CD4-positive, alpha-beta T cell (primary cell): ENCODE results near the gene CA11. TPM values are rescaled to one million over a fixed set of nuclear protein-coding genes. Genes with fewer than 3 reads are reported as not detected.

Experiments used
- ATAC-seq: fragments of 200-7000 bp; cut with Tn5 transposase; one replicate; pipeline ENCODE4 v1.10.0; 2022; ENCODE audit warnings: mild to moderate bottlenecking; ENCODE audit not compliant: poor library complexity
- CTCF ChIA-PET: fragments of 350-600 bp; sonication (Branson Sonifier 250); formaldehyde crosslinking; loops from one replicate; lab custom pipeline; 2021; ENCODE audit warnings: antibody characterized with exemption, inconsistent platforms; lab: Charles Lee
- POLR2A ChIA-PET: fragments of 350-600 bp; sonication (Branson Sonifier 250); formaldehyde crosslinking; loops from one replicate; lab custom pipeline; 2021; ENCODE audit warnings: antibody characterized with exemption, inconsistent platforms; lab: Charles Lee
- DNase-seq, 14 experiments: peaks; one replicate each; pipeline ENCODE4 v3.0.0-alpha.2; 2013 to 2020; ENCODE audit warnings: mixed read lengths in 2 of 14
- H3K27ac ChIP-seq, 2 donors: one replicate each; pipeline versions ENCODE4 v1.5.1 to v1.7.0; 2013; ENCODE audit warnings: low read length in 2 of 2, low read depth in 1 of 2, mild to moderate bottlenecking in 1 of 2
- H3K27me3 ChIP-seq, 2 experiments: 1 replicate in 1 of 2; 2 replicates in 1 of 2; pipeline versions ENCODE4 v1.6.1 to v1.7.0; 2013; ENCODE audit warnings: low read length in 2 of 2, control low read depth in 1 of 2, mild to moderate bottlenecking in 1 of 2, moderate library complexity in 1 of 2; ENCODE audit not compliant: insufficient read depth in 2 of 2, control insufficient read depth in 1 of 2
- H3K36me3 ChIP-seq: one replicate; pipeline ENCODE4 v1.6.1; 2013; ENCODE audit warnings: low read length, control low read depth; ENCODE audit not compliant: insufficient read depth
- H3K4me1 ChIP-seq: one replicate; pipeline ENCODE4 v1.6.1; 2013; ENCODE audit warnings: low read length, control low read depth; ENCODE audit not compliant: insufficient read depth
- H3K4me3 ChIP-seq: one replicate; pipeline ENCODE4 v1.5.1; 2013; ENCODE audit warnings: mild to moderate bottlenecking, low read length, moderate library complexity
- H3K9me3 ChIP-seq, 2 experiments: 1 replicate in 1 of 2; 2 replicates in 1 of 2; pipeline versions ENCODE4 v1.6.1 to v1.7.0; 2013; ENCODE audit warnings: low read length in 2 of 2, mild to moderate bottlenecking in 2 of 2, control low read depth in 1 of 2, moderate library complexity in 1 of 2; ENCODE audit not compliant: control insufficient read depth in 1 of 2, insufficient read depth in 1 of 2
- H3K27ac Mint-ChIP-seq: one replicate; pipeline ENCODE4 v1.8.0; 2020; ENCODE audit warnings: mixed read lengths
- H3K27me3 Mint-ChIP-seq: one replicate; pipeline ENCODE4 v1.8.0; 2021; ENCODE audit warnings: mixed read lengths
- H3K36me3 Mint-ChIP-seq: one replicate; pipeline ENCODE4 v1.8.0; 2021; ENCODE audit warnings: low read depth, mixed read lengths
- H3K4me1 Mint-ChIP-seq: one replicate; pipeline ENCODE4 v1.8.0; 2021; ENCODE audit warnings: low read depth, mixed read lengths
- H3K4me3 Mint-ChIP-seq: one replicate; pipeline ENCODE4 v1.8.0; 2020; ENCODE audit warnings: mild to moderate bottlenecking, mixed read lengths
- H3K9me3 Mint-ChIP-seq: one replicate; pipeline ENCODE4 v1.8.0; 2020; ENCODE audit warnings: mixed read lengths
- intact Hi-C, 2 experiments: fragments of 100-400 bp; cut with DNase I in 1 of 2; cut with micrococcal nuclease in 1 of 2; formaldehyde crosslinking; loops; one replicate each; pipeline versions ENCODE4 v1.15.1 to v1.9.0; 2023 to 2025; cut with DNase I, micrococcal nuclease
- total RNA-seq, 174 experiments: library from RNA in 2 of 174; stranded (reverse) in 2 of 174; gene quantifications; one replicate each; pipeline ENCODE4 v1.2.3 and lab custom pipeline; 2021 to 2026
- TF ChIP-seq, protein P1 (sequence below): fragments of 200-600 bp; IDR thresholded peaks from one replicate; pipeline ENCODE4 v1.8.0; 2022; ENCODE audit warnings: antibody characterized with exemption, mild to moderate bottlenecking

Gene CA11
- total RNA-seq, 2 experiments from 2014 or later, result 11.0 to 12.4 TPM

DNA sequence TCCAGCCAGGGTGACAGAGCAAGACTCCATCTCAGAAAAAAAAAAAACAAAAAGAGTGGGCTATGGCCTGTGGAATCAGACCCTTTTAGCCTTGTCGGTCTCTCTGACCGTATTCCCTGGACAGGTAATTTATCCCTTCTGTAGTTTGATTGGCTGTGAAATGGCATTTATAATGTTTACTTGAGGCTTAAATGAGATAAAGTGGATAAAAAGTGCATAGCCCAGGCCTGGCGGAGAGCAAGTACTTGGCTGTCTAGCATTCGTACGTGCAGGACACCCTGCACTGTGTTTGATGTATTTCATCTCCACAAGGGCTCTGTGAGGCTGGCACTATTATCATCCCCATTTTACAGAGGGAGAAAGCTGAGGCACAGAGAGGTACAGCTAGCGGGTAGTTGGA, 19.8 kb upstream of the CA11 start:
- Histone ChIP-seq H3K4me3 (no peak overlapping the region), H3K9me3 (no peaks in the 10 kb centered on the region), H3K27ac (no peak overlapping the region), H3K27me3 (no peaks in the 10 kb centered on the region), H3K36me3 (no peaks in the 10 kb centered on the region), H3K4me1 (peaks cover 8% of the 10 kb centered on the region)
- POLR2A ChIA-PET, result interaction anchor here (0.6 kb wide), 1 partner anchor 24 kb away, joined by 4 read pairs; no protein-coding TSS in a partner anchor
- no peaks in the 10 kb centered on the region for H3K27me3 Mint-ChIP-seq
- no peaks in the 10 kb centered on the region for H3K9me3 Mint-ChIP-seq
- H3K36me3 Mint-ChIP-seq, result no peaks in the 10 kb centered on the region
- no peak overlapping the region for H3K4me3 Mint-ChIP-seq
- DNase-seq (no peak), ATAC-seq (no peak)
- intact Hi-C loops, result no loop called here
- peaks cover 6% of the 10 kb centered on the region for H3K4me1 Mint-ChIP-seq
- no peak overlapping the region for H3K27ac Mint-ChIP-seq
- TF ChIP-seq, protein P1, sequence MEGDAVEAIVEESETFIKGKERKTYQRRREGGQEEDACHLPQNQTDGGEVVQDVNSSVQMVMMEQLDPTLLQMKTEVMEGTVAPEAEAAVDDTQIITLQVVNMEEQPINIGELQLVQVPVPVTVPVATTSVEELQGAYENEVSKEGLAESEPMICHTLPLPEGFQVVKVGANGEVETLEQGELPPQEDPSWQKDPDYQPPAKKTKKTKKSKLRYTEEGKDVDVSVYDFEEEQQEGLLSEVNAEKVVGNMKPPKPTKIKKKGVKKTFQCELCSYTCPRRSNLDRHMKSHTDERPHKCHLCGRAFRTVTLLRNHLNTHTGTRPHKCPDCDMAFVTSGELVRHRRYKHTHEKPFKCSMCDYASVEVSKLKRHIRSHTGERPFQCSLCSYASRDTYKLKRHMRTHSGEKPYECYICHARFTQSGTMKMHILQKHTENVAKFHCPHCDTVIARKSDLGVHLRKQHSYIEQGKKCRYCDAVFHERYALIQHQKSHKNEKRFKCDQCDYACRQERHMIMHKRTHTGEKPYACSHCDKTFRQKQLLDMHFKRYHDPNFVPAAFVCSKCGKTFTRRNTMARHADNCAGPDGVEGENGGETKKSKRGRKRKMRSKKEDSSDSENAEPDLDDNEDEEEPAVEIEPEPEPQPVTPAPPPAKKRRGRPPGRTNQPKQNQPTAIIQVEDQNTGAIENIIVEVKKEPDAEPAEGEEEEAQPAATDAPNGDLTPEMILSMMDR, result no peak
- CTCF ChIA-PET, result no interaction called here

DNA sequence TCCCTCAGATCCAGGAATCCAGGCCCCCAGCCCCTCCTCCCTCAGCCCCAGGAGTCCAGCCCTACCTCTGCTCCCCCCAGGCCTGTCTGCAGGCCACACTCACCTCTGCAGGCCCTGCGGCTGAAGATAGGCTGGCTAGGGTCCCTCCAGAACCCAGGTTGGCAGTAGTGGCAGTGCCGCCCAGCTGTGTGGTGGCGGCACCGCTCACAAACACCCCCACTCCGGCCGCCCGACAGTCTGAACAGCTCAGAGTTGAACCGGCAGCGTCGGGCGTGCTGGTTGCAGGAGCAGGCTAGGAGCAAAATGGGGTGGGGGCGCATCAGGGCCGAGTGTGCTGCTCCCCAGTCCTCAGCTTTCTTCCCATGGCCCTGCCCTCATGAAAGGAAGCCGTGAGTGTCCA, 18.5 kb upstream of the CA11 start:
- no peaks in the 10 kb centered on the region for H3K36me3 Mint-ChIP-seq
- DNase-seq (no peak), ATAC-seq (no peak)
- no peaks in the 10 kb centered on the region for H3K27me3 Mint-ChIP-seq
- H3K9me3 ChIP-seq, result no peaks in the 10 kb centered on the region
- H3K4me3 ChIP-seq, result no peak overlapping the region
- TF ChIP-seq, protein P1, result no peak
- no peaks in the 10 kb centered on the region for H3K27me3 ChIP-seq
- H3K27ac Mint-ChIP-seq, result no peak overlapping the region
- ChIA-PET POLR2A (no interaction called here), CTCF (no interaction called here)
- H3K4me3 Mint-ChIP-seq, result no peak overlapping the region
- no peak overlapping the region for H3K27ac ChIP-seq
- H3K36me3 ChIP-seq, result no peaks in the 10 kb centered on the region
- no peaks in the 10 kb centered on the region for H3K9me3 Mint-ChIP-seq
- intact Hi-C loops, result loop anchor here in 1 of 2 experiments (5.0 kb wide), 1 partner anchor 48 kb away; no protein-coding TSS in a partner anchor
- peaks cover 9% of the 10 kb centered on the region for H3K4me1 Mint-ChIP-seq
- H3K4me1 ChIP-seq, result peaks cover 16% of the 10 kb centered on the region

DNA sequence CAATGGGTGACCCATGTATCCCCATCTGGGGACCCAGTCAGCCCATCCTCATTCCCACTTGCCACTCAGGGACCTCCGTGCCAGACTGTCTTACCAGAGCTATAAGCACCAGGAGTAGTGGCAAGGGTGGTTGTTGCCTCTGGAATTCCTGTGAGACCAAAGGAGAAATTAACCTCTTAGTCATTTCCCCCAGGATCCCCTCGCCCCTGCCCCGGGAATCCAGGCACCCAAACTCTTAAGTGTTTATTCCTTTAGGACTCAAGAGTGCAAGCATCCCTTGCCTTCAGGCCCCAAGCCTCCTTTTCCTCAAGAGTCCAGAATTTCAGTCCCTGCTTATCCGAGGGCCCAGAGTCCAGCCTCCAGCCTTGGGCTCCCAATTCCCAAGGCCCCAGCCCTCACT, 17.7 kb upstream of the CA11 start:
- no peaks in the 10 kb centered on the region for H3K9me3 ChIP-seq
- no peaks in the 10 kb centered on the region for H3K36me3 Mint-ChIP-seq
- no peak for DNase-seq

More for the DNA sequence above, 17.7 kb upstream of the CA11 start:
- TF ChIP-seq, protein P1, result no peak
- Mint-ChIP-seq H3K4me3 (no peak overlapping the region), H3K27me3 (no peaks in the 10 kb centered on the region), H3K9me3 (no peaks in the 10 kb centered on the region), H3K27ac (no peak overlapping the region), H3K4me1 (peaks cover 9% of the 10 kb centered on the region)
- no peaks in the 10 kb centered on the region for H3K36me3 ChIP-seq
- H3K4me3 ChIP-seq, result no peak overlapping the region
- ATAC-seq, result no peak
- ChIA-PET POLR2A (no interaction called here), CTCF (no interaction called here)
- peaks cover 16% of the 10 kb centered on the region for H3K4me1 ChIP-seq
- H3K27ac ChIP-seq, result no peak overlapping the region
- intact Hi-C loops, result loop anchor here in 1 of 2 experiments (5.0 kb wide), 1 partner anchor 49 kb away; no protein-coding TSS in a partner anchor
- H3K27me3 ChIP-seq, result no peaks in the 10 kb centered on the region
